Fibroblast of lung (primary cell): ENCODE results near the gene ACTR2. TPM values are rescaled to one million over a fixed set of nuclear protein-coding genes. Genes with fewer than 3 reads are reported as not detected.

Experiments used
- DNase-seq, 2 donors: peaks; one replicate each; pipeline versions ENCODE4 v3.0.0 to v3.0.0-alpha.2; 2010; ENCODE audit warnings: low read depth in 2 of 2
- H2AFZ ChIP-seq: 2 replicates; pipeline ENCODE4 v1.5.1; 2012; ENCODE audit warnings: low read length, control low read depth, inconsistent platforms
- H3K27ac ChIP-seq: 2 replicates; pipeline ENCODE4 v1.5.1; 2011; ENCODE audit warnings: low read length, control low read depth; ENCODE audit not compliant: insufficient read depth
- H3K27me3 ChIP-seq: 2 replicates; pipeline ENCODE4 v1.5.1; 2011; ENCODE audit warnings: mild to moderate bottlenecking, low read length; ENCODE audit not compliant: control insufficient read depth, insufficient read depth
- H3K36me3 ChIP-seq: 2 replicates; pipeline ENCODE4 v1.5.1; 2011; ENCODE audit warnings: low read length; ENCODE audit not compliant: control insufficient read depth, insufficient read depth
- H3K4me1 ChIP-seq: 2 replicates; pipeline ENCODE4 v1.5.1; 2011; ENCODE audit warnings: low read length; ENCODE audit not compliant: control insufficient read depth, insufficient read depth; ENCODE audit errors: extremely low read depth
- H3K4me2 ChIP-seq: 2 replicates; pipeline ENCODE4 v1.5.1; 2011; ENCODE audit warnings: low read length, control low read depth; ENCODE audit not compliant: insufficient read depth; ENCODE audit errors: extremely low read depth
- H3K4me3 ChIP-seq, 4 experiments: fragments of 200-600 bp in 1 of 4; sonication (generic) in 1 of 4; replicated peaks in 1 of 4; 2 replicates each; pipeline ENCODE4 v1.5.1; 2011 to 2016; ENCODE audit warnings: low read length in 4 of 4, low read depth in 3 of 4, mild to moderate bottlenecking in 3 of 4, control low read depth in 2 of 4, inconsistent platforms in 1 of 4, mixed read lengths in 1 of 4; ENCODE audit not compliant: insufficient read depth in 1 of 4; ENCODE audit errors: control extremely low read depth in 1 of 4
- H3K79me2 ChIP-seq: 2 replicates; pipeline ENCODE4 v1.5.1; 2012; ENCODE audit warnings: mild to moderate bottlenecking, low read length, inconsistent platforms; ENCODE audit not compliant: control insufficient read depth, insufficient read depth
- H3K9ac ChIP-seq: 2 replicates; pipeline ENCODE4 v1.5.1; 2011; ENCODE audit warnings: mild to moderate bottlenecking, low read length, control low read depth; ENCODE audit not compliant: insufficient read depth
- H3K9me3 ChIP-seq: 2 replicates; pipeline ENCODE4 v1.5.1; 2012; ENCODE audit warnings: low read depth, low read length; ENCODE audit not compliant: control insufficient read depth, insufficient read depth
- H4K20me1 ChIP-seq: 2 replicates; pipeline ENCODE4 v1.5.1; 2011; ENCODE audit warnings: low read length; ENCODE audit not compliant: control insufficient read depth, insufficient read depth; ENCODE audit errors: extremely low read depth
- EZH2 ChIP-seq: IDR thresholded peaks from 2 replicates; pipeline ENCODE4 v1.5.1; 2012; ENCODE audit warnings: low read length, control low read depth, mild to moderate bottlenecking; ENCODE audit errors: missing control alignments
- polyA plus RNA-seq, 2 donors: library from polyadenylated mRNA; depleted of rRNA in 1 of 2; stranded (reverse) in 1 of 2; unstranded in 1 of 2; fragments of >200 nt; gene quantifications; 2 replicates each; pipeline ENCODE4 v1.2.1, GENCODE V29; 2011 to 2012; ENCODE audit warnings: missing spikeins in 1 of 2
- total RNA-seq: library from RNA; depleted of rRNA; stranded (reverse); fragments of >200 nt; gene quantifications from 2 replicates; pipeline ENCODE4 v1.2.1, GENCODE V29; 2014
- TF ChIP-seq, protein P1 (sequence below), 2 donors: IDR thresholded peaks in 1 of 2; conservative IDR thresholded peaks in 1 of 2; 1 replicate in 1 of 2; 2 replicates in 1 of 2; pipeline ENCODE4 v1.5.1; 2011 to 2012; ENCODE audit warnings: low read length in 2 of 2, control low read depth in 1 of 2, inconsistent platforms in 1 of 2, low read depth in 1 of 2, mild to moderate bottlenecking in 1 of 2

Gene ACTR2
- total and polyA plus RNA-seq, 2 donors (not counting 1 experiment from before 2014, with no cell fraction given), result 90.2 to 192 TPM

GRCh38 chr2:65227020-65227455 lies 593 bp upstream of the ACTR2 start:
- peaks cover 52% of the 10 kb centered on the region for H3K79me2 ChIP-seq
- H2AFZ ChIP-seq, result peak overlapping the region; percentile 100
- DNase-seq, result peak in 1 of 2 donors; percentile 18
- peak overlapping the region; percentile 91 to 100 (median 95) for H3K4me3 ChIP-seq
- peaks cover 2% of the 10 kb centered on the region for H3K36me3 ChIP-seq
- H3K9ac ChIP-seq, result peak overlapping the region; percentile 75
- peaks cover 7% of the 10 kb centered on the region for H3K4me1 ChIP-seq
- H4K20me1 ChIP-seq, result no peaks in the 10 kb centered on the region
- TF ChIP-seq, protein P1, sequence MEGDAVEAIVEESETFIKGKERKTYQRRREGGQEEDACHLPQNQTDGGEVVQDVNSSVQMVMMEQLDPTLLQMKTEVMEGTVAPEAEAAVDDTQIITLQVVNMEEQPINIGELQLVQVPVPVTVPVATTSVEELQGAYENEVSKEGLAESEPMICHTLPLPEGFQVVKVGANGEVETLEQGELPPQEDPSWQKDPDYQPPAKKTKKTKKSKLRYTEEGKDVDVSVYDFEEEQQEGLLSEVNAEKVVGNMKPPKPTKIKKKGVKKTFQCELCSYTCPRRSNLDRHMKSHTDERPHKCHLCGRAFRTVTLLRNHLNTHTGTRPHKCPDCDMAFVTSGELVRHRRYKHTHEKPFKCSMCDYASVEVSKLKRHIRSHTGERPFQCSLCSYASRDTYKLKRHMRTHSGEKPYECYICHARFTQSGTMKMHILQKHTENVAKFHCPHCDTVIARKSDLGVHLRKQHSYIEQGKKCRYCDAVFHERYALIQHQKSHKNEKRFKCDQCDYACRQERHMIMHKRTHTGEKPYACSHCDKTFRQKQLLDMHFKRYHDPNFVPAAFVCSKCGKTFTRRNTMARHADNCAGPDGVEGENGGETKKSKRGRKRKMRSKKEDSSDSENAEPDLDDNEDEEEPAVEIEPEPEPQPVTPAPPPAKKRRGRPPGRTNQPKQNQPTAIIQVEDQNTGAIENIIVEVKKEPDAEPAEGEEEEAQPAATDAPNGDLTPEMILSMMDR (conservative IDR thresholded peaks at IDR 0.05 in 1 of 2, IDR thresholded peaks at IDR 0.05 in 1 of 2; ENCODE audit: low read depth in 1 of 2, low read length in 2 of 2), result no peak
- TF ChIP-seq EZH2, result no peak
- H3K9me3 ChIP-seq, result no peaks in the 10 kb centered on the region
- H3K27ac ChIP-seq, result peak overlapping the region; percentile 77
- no peaks in the 10 kb centered on the region for H3K27me3 ChIP-seq
- H3K4me2 ChIP-seq, result peak overlapping the region; percentile 80

DNA sequence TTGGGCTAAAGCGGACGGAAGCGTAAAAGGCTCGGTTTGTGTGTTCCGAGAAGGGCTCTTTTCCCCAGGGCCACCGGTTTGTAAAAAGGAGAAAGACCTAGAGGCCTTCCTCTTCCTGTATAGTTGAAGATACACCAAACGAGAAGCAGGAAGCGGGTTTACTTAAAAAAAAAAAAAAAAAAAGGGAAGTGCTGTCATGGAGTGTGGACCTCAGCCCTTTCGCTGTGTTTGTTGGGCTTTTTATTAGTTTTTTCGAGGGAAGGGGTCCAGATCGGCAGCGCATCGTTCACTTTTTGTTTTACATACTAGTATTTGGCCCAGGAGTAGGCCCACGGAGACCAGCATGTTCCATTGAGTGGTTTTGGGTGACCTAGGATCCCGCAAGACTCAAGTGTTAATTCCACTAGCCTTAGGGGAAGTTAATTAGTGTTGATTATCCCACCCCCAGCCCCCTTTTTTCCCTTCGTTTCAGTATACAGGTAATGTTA lies 676 bp downstream of the ACTR2 start:
- peak overlapping the region; percentile 51 for H3K4me2 ChIP-seq
- H3K4me3 ChIP-seq, result peak overlapping the region; percentile 53 to 98 (median 95)
- H3K27ac ChIP-seq, result peak overlapping the region; percentile 93
- H3K79me2 ChIP-seq, result peaks cover 63% of the 10 kb centered on the region
- peaks cover 2% of the 10 kb centered on the region for H3K36me3 ChIP-seq
- peak overlapping the region; percentile 95 for H3K9ac ChIP-seq
- peak; percentile 51 to 61 for DNase-seq
- no peaks in the 10 kb centered on the region for H4K20me1 ChIP-seq
- H3K9me3 ChIP-seq, result no peaks in the 10 kb centered on the region
- H2AFZ ChIP-seq, result no peak overlapping the region
- no peaks in the 10 kb centered on the region for H3K27me3 ChIP-seq
- peaks cover 9% of the 10 kb centered on the region for H3K4me1 ChIP-seq
- TF ChIP-seq, protein P1 (conservative IDR thresholded peaks at IDR 0.05 in 1 of 2, IDR thresholded peaks at IDR 0.05 in 1 of 2; ENCODE audit: low read depth in 1 of 2, low read length in 2 of 2), result no peak
- no peak for TF ChIP-seq EZH2

GRCh38 chr2:65231121-65231520 lies 3.5 kb downstream of the ACTR2 start:
- peaks cover 4% of the 10 kb centered on the region for H3K36me3 ChIP-seq
- peak; percentile 57 to 70 for DNase-seq
- no peaks in the 10 kb centered on the region for H4K20me1 ChIP-seq
- H3K9me3 ChIP-seq, result no peaks in the 10 kb centered on the region
- TF ChIP-seq, protein P1 (conservative IDR thresholded peaks at IDR 0.05 in 1 of 2, IDR thresholded peaks at IDR 0.05 in 1 of 2; ENCODE audit: low read depth in 1 of 2, low read length in 2 of 2), result no peak
- TF ChIP-seq EZH2, result no peak
- no peak overlapping the region for H3K4me3 ChIP-seq
- H3K4me1 ChIP-seq, result peaks cover 9% of the 10 kb centered on the region
- peaks cover 90% of the 10 kb centered on the region for H3K79me2 ChIP-seq
- H3K9ac ChIP-seq, result no peak overlapping the region
- peak overlapping the region; percentile 8 for H3K27ac ChIP-seq
- H3K4me2 ChIP-seq, result no peak overlapping the region
- H3K27me3 ChIP-seq, result no peaks in the 10 kb centered on the region
- no peak overlapping the region for H2AFZ ChIP-seq
